OCI-LY1 (cell line): ENCODE measurements around the gene S100A12.
"Not testable (repeated sequence)": the region's sequence is repeated elsewhere in the genome, so short reads cannot be mapped to it uniquely, and the experiment has no call there.

Source experiments
- EZH2 ChIP-seq: fragments of 200-600 bp; sonication (generic), shearing (Covaris generic); IDR thresholded peaks from 2 replicates; pipeline ENCODE4 v1.8.0; 2017; ENCODE audit warnings: borderline replicate concordance, mixed run types, mild to moderate bottlenecking, antibody characterized with exemption, low read length, moderate library complexity, mixed read lengths
- TF ChIP-seq, protein P1 (sequence below): fragments of 200-600 bp; sonication (generic), shearing (Covaris generic); IDR thresholded peaks from 2 replicates; pipeline ENCODE4 v1.5.1; 2017; ENCODE audit warnings: mild to moderate bottlenecking, antibody characterized with exemption, low read length, moderate library complexity, mixed read lengths

DNA sequence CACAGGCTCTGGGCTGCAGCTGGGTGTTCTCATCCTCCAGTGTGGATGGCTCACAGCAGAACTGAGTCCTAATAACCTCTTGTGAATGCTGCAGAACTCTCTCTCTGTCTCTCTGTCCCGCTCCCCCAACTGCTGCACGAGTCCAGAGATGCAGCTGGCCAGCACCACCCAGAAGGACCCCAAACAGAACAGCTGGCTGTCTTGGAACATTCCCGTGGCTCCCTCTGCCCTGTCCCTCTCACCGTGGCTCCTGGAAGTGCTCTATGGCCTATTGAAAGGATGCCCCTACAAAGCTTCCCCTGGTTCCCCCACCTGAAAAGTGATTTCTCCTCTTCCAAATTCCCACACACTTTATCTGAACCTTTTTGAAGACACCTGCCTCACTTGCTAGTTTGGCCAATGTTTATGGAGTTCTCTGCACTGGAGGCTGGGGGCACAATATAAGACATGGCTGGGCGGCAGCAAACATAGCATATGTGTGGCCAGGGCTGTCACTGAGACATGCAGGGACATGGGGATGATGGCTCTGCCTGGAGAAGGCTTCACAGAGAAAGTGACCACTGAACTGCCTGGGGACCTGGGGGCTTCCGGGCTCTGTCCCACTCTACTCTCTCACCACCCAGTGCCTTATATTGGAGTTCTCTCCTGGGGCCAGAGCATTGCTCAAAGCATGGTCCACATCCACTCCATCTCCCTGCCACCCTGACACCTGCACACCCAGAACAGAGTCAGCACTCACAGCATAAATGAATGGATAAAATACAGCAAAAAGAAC lies 30.6 kb upstream of the S100A12 start:
- TF ChIP-seq, protein P1, sequence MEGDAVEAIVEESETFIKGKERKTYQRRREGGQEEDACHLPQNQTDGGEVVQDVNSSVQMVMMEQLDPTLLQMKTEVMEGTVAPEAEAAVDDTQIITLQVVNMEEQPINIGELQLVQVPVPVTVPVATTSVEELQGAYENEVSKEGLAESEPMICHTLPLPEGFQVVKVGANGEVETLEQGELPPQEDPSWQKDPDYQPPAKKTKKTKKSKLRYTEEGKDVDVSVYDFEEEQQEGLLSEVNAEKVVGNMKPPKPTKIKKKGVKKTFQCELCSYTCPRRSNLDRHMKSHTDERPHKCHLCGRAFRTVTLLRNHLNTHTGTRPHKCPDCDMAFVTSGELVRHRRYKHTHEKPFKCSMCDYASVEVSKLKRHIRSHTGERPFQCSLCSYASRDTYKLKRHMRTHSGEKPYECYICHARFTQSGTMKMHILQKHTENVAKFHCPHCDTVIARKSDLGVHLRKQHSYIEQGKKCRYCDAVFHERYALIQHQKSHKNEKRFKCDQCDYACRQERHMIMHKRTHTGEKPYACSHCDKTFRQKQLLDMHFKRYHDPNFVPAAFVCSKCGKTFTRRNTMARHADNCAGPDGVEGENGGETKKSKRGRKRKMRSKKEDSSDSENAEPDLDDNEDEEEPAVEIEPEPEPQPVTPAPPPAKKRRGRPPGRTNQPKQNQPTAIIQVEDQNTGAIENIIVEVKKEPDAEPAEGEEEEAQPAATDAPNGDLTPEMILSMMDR: not testable (repeated sequence)
- TF ChIP-seq EZH2: not testable (repeated sequence)
